Measurements from ENCODE around the gene SYNE2. TPM values are rescaled to one million over a fixed set of nuclear protein-coding genes. Genes with fewer than 3 reads are reported as not detected.

SYNE2 gene
- total and polyA plus RNA-seq, 10 of the 15 experiments (the other 5 are each of a cell fraction or from before 2014, with no cell fraction given): 2.1 to 52.7 (median 38.1) TPM

- in situ Hi-C loops (cut with MboI) (no loop called here), intact Hi-C loops (cut with micrococcal nuclease; ENCODE audit: unreplicated experiment) (no loop called here)
- no peak overlapping the region for H3K4me3 ChIP-seq
- SMC1A ChIA-PET (ENCODE audit: uncharacterized antibody, unreplicated experiment): interaction anchor here (1.8 kb wide), 1 partner anchor 64 kb away, joined by 3 read pairs; no protein-coding TSS in a partner anchor
- CTCF ChIA-PET: no interaction called here
- WGBS (ENCODE audit: insufficient coverage, insufficient replicate concordance, low lambda C conversion rate, missing lambda C conversion rate): over 99% methylated on average over 12 of the region's 15 CpGs
- H3K4me1 ChIP-seq (ENCODE audit: control insufficient read depth, insufficient read depth, low read length): no peaks in the 10 kb centered on the region; the same call in 1 of the 2 replicates
- H3K36me3 ChIP-seq (ENCODE audit: control insufficient read depth in 2 of 2, insufficient read depth in 2 of 2, low read length in 1 of 2): peaks cover 0 to 3% of the 10 kb centered on the region in 2 experiments; a peak in 1 of 4 replicates
- H4K20me1 ChIP-seq (ENCODE audit: control insufficient read depth, insufficient read depth): no peaks in the 10 kb centered on the region
- no peak for DNase-seq (ENCODE audit: low read depth, low spot score)
- H2AFZ ChIP-seq (ENCODE audit: control insufficient read depth, low read depth, low read length): no peak overlapping the region
- FAIRE-seq: no peak
- H3K79me2 ChIP-seq (ENCODE audit: control insufficient read depth, insufficient read depth, low read length): no peaks in the 10 kb centered on the region
- POLR2A ChIA-PET: no interaction called here
- H3K9ac ChIP-seq (ENCODE audit: control insufficient read depth, insufficient read depth, low read length): no peak overlapping the region
- no peak for ATAC-seq
- H3K27me3 ChIP-seq (replicated peaks in 1 of 2; ENCODE audit: control insufficient read depth in 2 of 2, insufficient read depth in 2 of 2, low read length in 1 of 2): no peaks in the 10 kb centered on the region
- RAD21 ChIA-PET (ENCODE audit: unreplicated experiment): no interaction called here
- BruUV-seq (replicated peaks): no TSS peak
- H3K9me3 ChIP-seq (replicated peaks; ENCODE audit: control insufficient read depth, insufficient read depth, low read length): no peaks in the 10 kb centered on the region
- H3K4me2 ChIP-seq (ENCODE audit: control insufficient read depth, insufficient read depth): no peak overlapping the region
- no peak for TF ChIP-seq ZBTB40 (IDR thresholded peaks at IDR 0.05; ENCODE audit: borderline replicate concordance)
- no peak for TF ChIP-seq SIX5 (IDR thresholded peaks at IDR 0.05; ENCODE audit: low read depth, low read length, severe bottlenecking)
- no peak for TF ChIP-seq SIN3A (IDR thresholded peaks at IDR 0.05; ENCODE audit: low read depth, low read length)
- no peak for TF ChIP-seq USF2 (IDR thresholded peaks at IDR 0.05; ENCODE audit: borderline replicate concordance, low read depth, low read length)
- TF ChIP-seq ZNF592 (IDR thresholded peaks at IDR 0.05): no peak
- TF ChIP-seq NR2C1 (IDR thresholded peaks at IDR 0.05): no peak
- no peak for TF ChIP-seq STAT3 (IDR thresholded peaks at IDR 0.05; ENCODE audit: low read depth, low read length)
- TF ChIP-seq TCF7 (IDR thresholded peaks at IDR 0.05; ENCODE audit: borderline replicate concordance): no peak
- no peak for TF ChIP-seq CREM (IDR thresholded peaks at IDR 0.05; ENCODE audit: low read depth)
- TF ChIP-seq CBFB (IDR thresholded peaks at IDR 0.05; ENCODE audit: low read depth): no peak
- no peak overlapping the region for H3K27ac ChIP-seq (ENCODE audit: control insufficient read depth, insufficient read depth)
Observed at GRCh38 chr14:63986789-63987533, 134.2 kb downstream of the SYNE2 start.
